Activated T-cell treated with anti-CD3 and anti-CD28 coated beads, Interleukin-2, amount 50 U/mL, for 48 hours (primary cell): ENCODE results near the gene SOX18.

Experiments used
- DNase-seq, 2 experiments: peaks; one replicate each; pipeline ENCODE4 v3.0.0-alpha.2; 2020

The SOX18 gene

DNA sequence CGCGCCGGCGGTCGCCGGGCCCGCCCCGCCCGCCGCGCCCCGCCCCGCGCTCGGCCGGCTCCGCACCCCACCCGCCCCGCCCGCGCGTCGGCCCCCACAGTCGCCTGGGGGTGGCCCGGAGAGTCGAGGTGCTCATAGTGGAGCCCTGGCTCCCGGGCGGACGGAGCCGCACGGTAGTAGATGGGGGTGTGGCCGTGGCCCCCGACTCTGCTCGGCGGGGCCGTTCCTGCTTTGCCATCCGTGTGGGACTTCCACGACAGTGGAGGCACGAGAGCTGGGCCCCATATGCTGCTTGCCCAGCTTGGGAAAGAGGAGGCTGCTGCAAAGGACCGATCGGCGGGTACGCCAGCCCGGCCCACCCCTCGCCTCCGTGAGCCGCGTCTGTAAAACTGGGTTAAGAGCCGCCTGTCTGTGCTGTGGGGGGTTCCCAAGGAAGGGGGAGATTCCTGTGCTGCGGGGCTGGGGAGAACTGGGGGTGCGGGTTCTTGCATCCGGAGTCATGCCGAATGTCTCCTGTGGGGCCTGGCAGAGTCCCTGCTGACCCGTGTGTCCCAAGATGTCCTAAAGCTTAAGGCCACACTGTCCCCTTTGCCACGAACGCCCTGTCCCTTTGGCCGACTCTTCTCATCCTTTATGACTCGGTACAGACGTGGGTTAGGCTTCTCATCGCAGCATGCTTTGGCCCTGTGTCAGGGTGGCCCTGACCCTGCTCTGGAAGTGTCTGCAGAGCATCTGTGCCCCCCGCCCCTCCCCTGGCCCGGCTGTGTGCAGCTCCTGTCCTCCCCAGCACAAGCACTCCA, 30.8 kb upstream of the SOX18 start, which contains the start of gene OPRL1:
TSS of gene OPRL1 (plus strand) at position 70 of the 800 bp plus-strand sequence. CDS start 12,639 bp downstream, outside the sequence.
- DNase-seq, result no peak

- DNase-seq, result peak; percentile 72 to 82
Observed at GRCh38 chr20:64079273-64080012, 30.0 kb upstream of the SOX18 start, which contains the start of gene RGS19. Gene RGS19 (minus strand): TSS chr20:64079518. CDS start chr20:64076886, 2,632 bp downstream.

GRCh38 chr20:64078934-64079272, 29.5 kb upstream of the SOX18 start:
- DNase-seq, result no peak

DNA sequence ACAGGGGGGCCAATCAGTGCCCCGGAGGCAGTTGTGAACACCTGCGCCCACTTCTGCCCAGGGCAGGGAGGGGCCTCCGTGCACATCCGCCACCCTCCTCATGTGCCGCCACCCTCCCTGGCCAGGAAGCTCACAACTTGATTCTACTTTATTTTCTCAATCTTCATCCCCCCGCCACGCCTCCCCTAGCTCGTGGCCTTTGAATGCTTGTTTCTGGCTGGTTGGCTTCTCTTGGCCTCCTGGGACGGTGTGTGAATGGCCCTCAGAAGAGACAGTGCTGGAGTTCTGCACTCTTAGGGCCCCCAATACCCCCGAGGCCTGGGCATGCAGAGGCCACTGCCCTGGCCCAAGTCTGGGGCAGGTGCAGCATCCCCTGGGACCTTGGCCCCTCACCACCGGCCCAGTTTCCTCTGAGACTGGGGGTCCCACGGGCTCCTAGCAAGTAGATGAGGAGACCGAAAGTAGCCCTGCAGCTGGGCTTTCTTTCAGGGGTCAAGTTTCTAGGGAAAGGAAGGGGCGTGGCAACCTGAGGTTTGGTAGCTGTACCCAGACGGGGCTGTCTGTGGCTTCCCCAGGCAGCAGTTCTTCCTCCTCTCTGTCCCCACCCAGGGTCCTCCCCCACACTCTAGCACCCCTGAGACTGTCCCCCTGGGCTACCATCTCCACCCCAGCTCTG, 28.6 kb upstream of the SOX18 start:
- DNase-seq, result peak; percentile 57 to 64

DNA sequence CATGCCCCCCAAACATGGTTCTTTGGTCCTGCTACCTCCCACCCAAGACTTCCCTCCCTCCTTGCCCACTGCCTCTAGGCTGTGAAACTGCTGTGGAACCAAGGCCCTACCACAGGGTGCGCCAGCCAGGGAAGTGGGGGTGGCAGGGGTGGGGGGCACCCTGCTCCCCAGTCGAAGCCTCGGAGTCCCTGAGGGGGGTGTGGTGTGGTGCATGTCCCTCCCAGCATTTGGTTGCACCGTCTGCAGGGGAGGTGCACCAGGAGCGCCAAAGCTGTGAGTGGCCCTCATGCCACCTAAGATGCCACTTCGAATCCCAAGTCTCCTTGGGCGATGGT, 28.1 kb upstream of the SOX18 start:
- no peak for DNase-seq

DNA sequence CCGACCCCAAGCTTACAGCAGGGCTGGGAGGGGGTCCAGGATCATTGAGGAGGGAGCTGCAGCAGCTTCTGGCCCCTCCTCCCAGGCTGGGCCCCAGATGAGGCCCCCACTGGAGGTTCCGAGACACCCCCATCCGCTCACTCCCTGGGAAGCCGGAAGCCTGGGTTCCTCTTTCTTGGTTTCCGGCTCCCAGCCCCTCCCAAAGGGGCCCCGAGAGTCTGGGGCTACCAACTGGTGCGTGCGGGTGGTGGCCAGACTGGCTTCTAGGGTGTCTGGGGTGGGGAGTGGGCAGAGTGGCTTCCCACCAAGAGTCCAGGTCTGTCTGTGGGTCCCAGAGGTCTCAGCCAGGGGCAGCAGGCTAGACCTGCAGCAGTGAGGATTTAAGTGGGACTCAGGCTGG, 27.7 kb upstream of the SOX18 start:
- peak; percentile 59 to 67 for DNase-seq

DNA sequence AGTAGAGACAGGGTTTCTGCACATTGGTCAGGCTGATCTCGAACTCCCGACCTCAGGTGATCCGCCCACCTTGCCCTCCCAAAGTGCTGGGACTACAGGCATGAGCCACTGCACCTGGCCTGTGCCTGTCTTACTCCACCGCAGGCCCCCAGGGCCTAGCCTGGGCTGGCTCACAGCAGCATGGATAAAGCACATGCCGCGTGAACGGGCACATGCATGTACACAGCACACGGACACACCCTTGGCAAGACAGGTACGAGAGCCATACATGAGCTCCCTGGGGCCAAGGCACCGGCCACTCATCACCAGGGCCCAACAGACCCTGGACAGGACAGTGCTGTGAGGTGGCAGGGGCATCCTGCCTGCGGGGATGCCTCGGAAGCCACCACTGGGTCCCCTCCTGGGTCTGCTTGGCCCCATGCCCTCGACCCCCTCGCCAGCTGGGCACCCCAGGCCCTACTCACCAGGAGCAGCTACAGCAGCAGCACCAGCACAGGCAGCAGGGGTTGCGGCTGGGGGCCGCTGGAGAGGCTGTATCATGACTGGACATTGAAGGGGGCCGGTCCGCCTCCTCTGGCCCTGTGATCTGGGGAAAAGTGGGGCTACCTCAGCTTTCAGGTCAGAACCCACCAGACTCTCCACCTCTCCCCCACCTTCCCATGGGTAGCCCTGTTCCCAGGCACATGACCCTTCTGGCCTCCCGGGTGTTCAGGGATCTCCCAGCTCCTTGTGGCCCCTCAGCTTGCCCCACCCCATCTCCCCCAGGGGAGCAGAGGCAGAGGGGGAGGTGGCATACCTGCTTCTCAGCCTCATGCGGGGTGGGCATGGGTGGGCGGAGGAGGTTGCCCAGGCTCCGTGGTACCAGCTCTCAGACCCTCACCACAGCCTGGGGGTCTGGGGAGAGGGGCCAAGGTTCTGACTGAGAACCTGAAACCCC, 26.9 kb upstream of the SOX18 start:
- no peak for DNase-seq

DNA sequence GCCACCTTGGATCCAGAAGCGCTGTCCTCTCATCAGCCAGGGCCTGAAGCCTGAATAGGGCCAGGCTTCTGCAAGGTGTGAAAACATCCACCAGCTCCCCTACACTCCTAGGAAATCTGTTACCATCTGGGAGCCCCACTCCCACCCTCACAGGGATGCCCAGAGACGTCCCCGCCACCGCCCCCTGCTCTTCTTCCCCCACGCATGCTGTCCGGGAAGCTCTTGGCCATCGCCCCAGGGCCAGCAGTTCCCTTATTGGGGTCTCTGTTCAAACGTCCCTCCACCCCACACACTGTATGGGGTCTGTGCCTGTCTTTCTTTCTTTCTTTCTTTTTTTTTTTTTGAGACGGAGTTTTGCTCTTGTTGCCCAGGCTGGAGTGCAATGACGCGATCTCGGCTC, 26.1 kb upstream of the SOX18 start:
- DNase-seq, result no peak

- no peak for DNase-seq
Observed at GRCh38 chr20:64074963-64075362, 25.5 kb upstream of the SOX18 start.

GRCh38 chr20:64074184-64074789, 24.8 kb upstream of the SOX18 start:
- DNase-seq, result no peak

DNA sequence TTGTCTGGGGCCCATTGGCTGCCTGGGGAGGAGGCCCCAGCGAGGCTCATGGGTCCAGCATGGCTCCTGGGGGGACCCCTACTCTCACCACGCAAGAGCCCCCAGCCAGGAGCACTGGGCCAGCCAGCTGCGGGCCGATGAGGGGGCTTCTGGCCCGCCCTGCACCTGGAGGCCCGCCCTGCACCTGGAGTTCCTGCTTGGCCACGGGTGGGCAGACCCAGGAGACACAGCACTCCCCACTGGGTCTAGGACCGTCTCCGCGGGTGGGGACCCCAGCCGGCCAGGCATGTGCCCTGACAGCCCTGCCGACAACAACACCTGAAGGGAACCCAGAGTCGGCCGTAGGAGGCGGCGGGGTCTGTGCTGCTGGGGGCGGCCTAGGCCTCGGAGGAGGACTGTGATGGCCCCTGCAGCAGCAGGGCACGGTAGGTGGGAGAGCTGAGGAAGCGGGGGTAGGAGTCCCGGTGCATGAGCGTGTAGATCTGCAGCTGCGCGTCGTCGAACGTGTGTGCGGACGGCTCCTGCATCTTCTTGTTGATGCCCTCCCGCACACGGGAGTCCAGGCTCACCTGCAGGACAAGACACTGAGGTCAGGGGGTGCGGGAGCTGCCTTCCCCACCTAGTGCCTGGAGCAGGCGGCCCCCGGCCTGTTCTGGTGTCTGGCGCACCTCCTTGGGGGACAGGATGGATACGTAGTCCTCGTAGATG, 24.2 kb upstream of the SOX18 start:
- no peak for DNase-seq

DNA sequence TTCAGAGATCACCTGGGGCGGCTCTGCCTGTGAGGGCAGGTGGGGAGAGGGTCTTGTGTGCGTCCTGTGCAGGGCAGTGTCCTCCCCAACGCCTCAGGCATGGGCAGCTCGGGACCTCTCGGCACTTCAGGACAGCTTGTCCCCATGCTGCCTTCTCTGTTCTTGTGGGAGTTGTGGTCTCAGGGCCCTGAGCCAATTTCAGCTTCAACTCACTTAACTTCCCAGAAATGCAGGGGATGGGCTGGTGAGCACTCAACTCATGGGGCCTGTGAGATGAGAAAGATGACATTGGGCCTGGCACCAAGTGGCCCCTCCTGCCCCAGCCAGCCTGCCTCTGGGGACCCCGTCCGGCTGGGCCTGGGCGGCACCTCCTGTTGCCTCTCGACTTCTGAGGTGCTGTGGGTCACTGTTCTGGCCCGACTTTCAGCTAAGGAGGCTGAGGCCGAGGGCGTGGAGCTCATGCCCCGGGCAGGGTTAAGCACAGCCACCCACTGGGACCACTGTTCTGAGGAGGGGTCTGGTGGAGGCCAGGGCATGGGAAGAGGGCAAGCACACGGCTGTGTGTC, 23.1 kb upstream of the SOX18 start:
- DNase-seq, result no peak

DNA sequence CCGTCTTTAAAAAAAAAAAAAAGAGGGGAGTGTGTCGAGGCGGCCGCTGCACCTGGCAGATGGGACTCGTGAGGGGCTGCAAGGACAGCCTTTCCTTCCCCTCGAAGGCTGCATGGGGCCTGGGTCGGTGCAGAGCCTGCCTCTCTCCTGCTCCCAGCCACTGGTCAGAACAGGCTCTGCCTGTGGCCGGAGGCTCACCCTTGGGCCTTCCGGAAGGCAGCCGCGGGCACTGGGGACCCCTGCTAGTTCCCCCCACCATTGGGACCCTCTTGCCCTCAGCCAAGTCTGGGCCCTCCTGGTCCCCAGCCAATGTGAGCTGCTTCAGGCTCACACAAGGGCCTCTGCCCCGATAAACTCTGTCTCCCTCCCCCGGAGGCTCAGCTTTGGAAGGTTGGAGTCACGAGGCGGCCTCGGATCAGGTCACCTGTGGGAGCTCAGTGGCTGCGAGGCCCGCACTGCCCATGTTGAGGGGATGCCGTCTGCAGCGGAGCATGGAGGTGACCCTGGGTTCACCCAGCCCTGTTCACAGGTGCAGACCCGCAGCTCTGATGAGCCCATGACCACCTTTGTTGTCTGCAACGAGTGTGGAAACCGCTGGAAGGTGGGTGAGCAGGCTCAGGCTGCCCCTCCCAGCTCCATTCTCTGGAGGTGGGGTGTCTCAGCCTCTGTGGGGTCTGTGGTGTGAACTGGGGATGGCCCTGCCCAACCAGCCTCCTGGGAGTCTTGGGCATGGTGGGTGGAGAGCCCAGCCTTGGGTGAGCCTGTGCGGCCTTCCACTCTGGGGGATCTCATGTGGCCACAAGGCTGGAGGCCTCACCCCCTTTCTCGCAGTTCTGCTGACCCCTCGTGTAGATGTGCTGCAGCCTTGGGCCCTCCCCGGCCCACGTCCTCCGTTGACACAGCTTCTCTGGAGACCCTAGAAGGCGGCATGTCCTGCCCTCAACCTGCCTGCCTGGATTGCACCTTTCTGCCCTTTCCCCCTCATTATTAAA, 22.2 kb upstream of the SOX18 start:
- no peak for DNase-seq

DNA sequence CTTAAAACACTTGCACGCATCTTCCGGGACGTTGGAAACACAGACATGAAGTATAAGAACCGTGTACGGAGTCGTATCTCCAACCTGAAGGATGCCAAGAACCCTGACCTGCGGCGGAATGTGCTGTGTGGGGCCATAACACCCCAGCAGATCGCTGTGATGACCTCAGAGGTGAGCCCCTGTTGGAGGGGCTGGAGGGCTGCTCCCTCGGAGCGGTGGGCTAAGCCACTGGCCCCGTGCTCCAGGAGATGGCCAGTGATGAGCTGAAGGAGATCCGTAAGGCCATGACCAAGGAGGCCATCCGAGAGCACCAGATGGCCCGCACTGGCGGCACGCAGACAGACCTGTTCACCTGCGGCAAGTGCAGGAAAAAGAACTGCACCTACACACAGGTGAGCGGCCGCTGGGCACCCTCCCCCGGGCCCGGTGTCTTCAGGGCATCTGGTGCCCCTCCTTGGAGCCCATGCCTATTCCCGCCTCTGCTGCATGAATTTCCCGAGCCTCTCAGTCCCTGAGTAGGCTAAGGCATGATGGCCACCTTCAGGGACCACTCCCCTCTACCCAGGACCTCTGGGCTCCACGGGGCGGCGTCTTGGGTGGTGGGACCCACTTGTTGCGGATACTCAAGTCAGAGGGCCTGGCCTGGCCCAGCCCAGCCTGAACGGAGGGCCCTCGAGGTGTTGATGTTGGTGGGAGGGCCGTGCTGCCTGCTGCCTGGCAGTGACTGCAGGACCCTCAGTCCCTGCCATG, 21.0 kb upstream of the SOX18 start:
- no peak for DNase-seq

GRCh38 chr20:64069614-64070243, 20.3 kb upstream of the SOX18 start:
- peak in 1 of 2 experiments; percentile 59 for DNase-seq

DNA sequence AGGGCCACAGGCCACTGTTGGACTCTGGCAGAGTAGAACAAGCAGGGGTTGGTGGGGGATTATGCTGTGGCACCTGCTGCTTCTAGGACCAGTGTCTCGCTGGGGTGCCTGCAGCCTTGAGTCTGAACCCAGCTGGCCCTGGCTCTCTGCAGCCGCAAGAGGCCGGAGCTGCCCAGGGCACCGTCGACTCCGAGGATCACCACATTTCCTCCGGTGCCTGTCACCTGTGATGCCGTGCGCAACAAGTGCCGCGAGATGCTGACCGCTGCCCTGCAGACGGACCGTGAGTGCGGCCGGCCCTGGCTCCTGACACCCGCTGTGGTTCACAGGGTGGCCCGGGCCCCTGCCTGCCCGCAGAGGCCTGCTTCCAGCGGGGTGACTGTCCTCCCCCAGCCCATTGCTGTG, 19.8 kb upstream of the SOX18 start:
- no peak for DNase-seq

DNA sequence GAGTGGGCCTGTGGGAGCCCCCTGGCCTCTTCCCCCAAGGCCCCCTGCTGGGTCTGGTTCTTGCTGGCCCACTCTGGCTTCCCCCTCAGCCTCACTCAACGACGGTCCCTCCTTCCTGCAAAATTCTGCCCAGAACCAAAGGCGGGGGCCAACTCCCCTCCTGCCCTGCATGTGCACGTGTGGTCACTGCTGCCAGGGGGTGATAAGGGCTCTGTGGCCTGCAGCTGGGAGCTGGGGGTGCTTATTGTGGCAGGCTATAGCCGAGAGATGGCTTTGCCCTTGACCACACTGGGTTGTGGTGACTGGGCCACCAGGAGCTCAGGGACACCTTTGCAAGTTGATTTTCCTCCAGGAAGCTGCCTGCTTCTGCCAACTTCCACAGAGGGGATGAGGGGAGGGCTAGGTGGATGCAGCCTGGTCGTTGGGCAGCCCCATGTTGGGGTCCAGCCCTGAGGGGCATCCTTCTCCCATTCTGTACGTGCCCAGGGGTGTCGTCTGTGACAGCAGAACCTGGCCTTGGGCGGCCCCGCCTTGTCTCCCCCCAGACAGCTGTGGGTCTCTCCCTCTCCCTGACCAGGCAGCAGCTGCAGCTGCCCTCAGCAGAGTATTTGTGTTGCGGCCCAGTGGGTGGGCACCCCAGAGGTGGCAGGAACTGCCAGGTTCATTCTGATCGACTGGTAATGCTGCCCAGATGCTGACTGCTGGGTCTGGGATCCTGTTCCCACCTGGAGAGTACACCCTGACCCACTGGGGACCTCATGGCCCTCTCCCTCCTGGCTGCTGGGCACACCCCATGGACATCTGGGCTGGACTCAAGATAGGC, 19.2 kb upstream of the SOX18 start:
- no peak for DNase-seq
